Activated effector memory CD4-positive, alpha-beta T cell treated with anti-CD3 and anti-CD28 coated beads, Interleukin-2, amount 50 U/mL, for 16 hours (primary cell): ENCODE data around the gene AVPR1B.
"Not testable (repeated sequence)": the region's sequence is repeated elsewhere in the genome, so short reads cannot be mapped to it uniquely, and the experiment has no call there.

Experiments used
- DNase-seq: peaks from one replicate; pipeline ENCODE4 v3.0.0-alpha.2; 2020

The AVPR1B gene

GRCh38 chr1:206080026-206080820, 37.0 kb downstream of the AVPR1B start:
- DNase-seq = no peak

- no peak for DNase-seq
Observed at GRCh38 chr1:206079135-206079534, 38.1 kb downstream of the AVPR1B start.

GRCh38 chr1:206075786-206076755, 41.1 kb downstream of the AVPR1B start:
- no peak for DNase-seq

- DNase-seq = no peak
Observed at GRCh38 chr1:206074839-206075238, 42.3 kb downstream of the AVPR1B start.

- no peak for DNase-seq
Observed at GRCh38 chr1:206070627-206071304, 46.4 kb downstream of the AVPR1B start.

GRCh38 chr1:206068314-206068713, 48.9 kb downstream of the AVPR1B start:
- DNase-seq = no peak

- DNase-seq = no peak
Observed at GRCh38 chr1:206067486-206068227, 49.5 kb downstream of the AVPR1B start.

GRCh38 chr1:206066479-206067171, 50.6 kb downstream of the AVPR1B start:
- DNase-seq = no peak

- no peak for DNase-seq
Observed at GRCh38 chr1:206065547-206066145, 51.5 kb downstream of the AVPR1B start.

GRCh38 chr1:206064501-206064900, 52.7 kb downstream of the AVPR1B start:
- DNase-seq = not testable (repeated sequence)

GRCh38 chr1:206064001-206064400, 53.2 kb downstream of the AVPR1B start:
- DNase-seq = not testable (repeated sequence)

- no peak for DNase-seq
Observed at GRCh38 chr1:206062464-206062863, 54.7 kb downstream of the AVPR1B start.

GRCh38 chr1:206060844-206061243, 56.3 kb downstream of the AVPR1B start:
- no peak for DNase-seq
